Stimulated activated CD4-positive, alpha-beta T cell treated with anti-CD3 and anti-CD28 coated beads, Interleukin-15, amount 100 ng/mL, for 1 hour (primary cell): ENCODE results near the gene ICAM1.
A peak's percentile ranks its signal among the peaks of the same experiment; 100 is the strongest.

Experiments
- DNase-seq, 2 donors: peaks; one replicate each; pipeline ENCODE4 v3.0.0-alpha.2; 2020; ENCODE audit warnings: low read depth in 1 of 2, low spot score in 1 of 2

The ICAM1 gene

GRCh38 chr19:10292789-10293636, 22.1 kb downstream of the ICAM1 start:
- no peak for DNase-seq

- DNase-seq: no peak
These were observed 22.9 kb downstream of the ICAM1 start for GRCh38 chr19:10293637-10294367.

GRCh38 chr19:10294368-10294697, 23.4 kb downstream of the ICAM1 start:
- DNase-seq: no peak

GRCh38 chr19:10295305-10295846, 24.5 kb downstream of the ICAM1 start:
- peak in 1 of 2 donors; percentile 52 for DNase-seq

GRCh38 chr19:10295847-10296591, 25.1 kb downstream of the ICAM1 start:
- DNase-seq: no peak

- DNase-seq: no peak
These were observed 28.9 kb downstream of the ICAM1 start for GRCh38 chr19:10299545-10300458.

GRCh38 chr19:10305139-10305806, 34.4 kb downstream of the ICAM1 start:
- DNase-seq: no peak

- no peak for DNase-seq
These were observed 35.4 kb downstream of the ICAM1 start for GRCh38 chr19:10306327-10306726.

GRCh38 chr19:10309423-10309822, 38.5 kb downstream of the ICAM1 start, which contains the start of gene ZGLP1:
ZGLP1 (minus strand) TSS chr19:10309815.
- DNase-seq: no peak

- DNase-seq: peak; percentile 85 to 93
These were observed 44.7 kb downstream of the ICAM1 start, which contains the start of gene FDX2 for GRCh38 chr19:10315335-10316214. FDX2 (minus strand) TSS chr19:10316015; CDS start chr19:10315996, 19 bp downstream.

GRCh38 chr19:10316229-10317044, 45.5 kb downstream of the ICAM1 start:
- DNase-seq: no peak

GRCh38 chr19:10317045-10317856, 46.3 kb downstream of the ICAM1 start:
- DNase-seq: no peak

- DNase-seq: no peak
These were observed 47.0 kb downstream of the ICAM1 start for GRCh38 chr19:10317857-10318462.

- no peak for DNase-seq
These were observed 48.1 kb downstream of the ICAM1 start for GRCh38 chr19:10318807-10319682.

- DNase-seq: no peak
These were observed 49.9 kb downstream of the ICAM1 start for GRCh38 chr19:10320602-10321416.
